Measurements from ENCODE around the gene CCDC88C. TPM values are rescaled to one million over a fixed set of nuclear protein-coding genes. Genes with fewer than 3 reads are reported as not detected.

The CCDC88C gene
- total and polyA plus RNA-seq, 12 donors, result 1.5 to 6.5 (median 3.4) TPM

GRCh38 chr14:91243074-91243471 is 174.5 kb downstream of the CCDC88C start:
- Histone ChIP-seq H3K27me3 (no peaks in the 10 kb centered on the region), H3K4me3 (no peak overlapping the region), H3K4me1 (replicated peaks in 1 of 2) (no peaks in the 10 kb centered on the region), H3K27ac (no peak overlapping the region), H3K9me3 (replicated peaks in 1 of 3) (no peaks in the 10 kb centered on the region), H3K36me3 (replicated peaks in 1 of 2) (no peaks in the 10 kb centered on the region)
- TF ChIP-seq POLR2A (IDR thresholded peaks at IDR 0.05) (no peak), CTCF (IDR thresholded peaks at IDR 0.05) (no peak)
- intact Hi-C loops (cut with DNase I), result no loop called here
- WGBS, 4 donors, result 82 to 85% (median 83%) methylated on average over 6 of the region's 6 CpGs
- DNase-seq, result no peak

- no peak overlapping the region for H3K27ac ChIP-seq
- no peak overlapping the region for H3K4me3 ChIP-seq
- H3K27me3 ChIP-seq, result no peaks in the 10 kb centered on the region
- 75 to 88% (median 83%) methylated on average over 4 of the region's 4 CpGs for WGBS, 4 donors
- no peaks in the 10 kb centered on the region for H3K9me3 ChIP-seq (replicated peaks in 1 of 3)
- H3K36me3 ChIP-seq (replicated peaks in 1 of 2), result no peaks in the 10 kb centered on the region
- intact Hi-C loops (cut with DNase I), result no loop called here
- no peaks in the 10 kb centered on the region for H3K4me1 ChIP-seq (replicated peaks in 1 of 2)
- no peak for DNase-seq
- TF ChIP-seq CTCF (IDR thresholded peaks at IDR 0.05) (no peak), POLR2A (IDR thresholded peaks at IDR 0.05) (no peak)
Measured at GRCh38 chr14:91242635-91243034, 175.0 kb downstream of the CCDC88C start.

GRCh38 chr14:91241863-91242262 is 175.8 kb downstream of the CCDC88C start:
- Histone ChIP-seq H3K36me3 (replicated peaks in 1 of 2) (no peaks in the 10 kb centered on the region), H3K27me3 (no peaks in the 10 kb centered on the region), H3K4me1 (replicated peaks in 1 of 2) (no peaks in the 10 kb centered on the region), H3K9me3 (replicated peaks in 1 of 3) (no peaks in the 10 kb centered on the region), H3K4me3 (no peak overlapping the region), H3K27ac (no peak overlapping the region)
- TF ChIP-seq CTCF (IDR thresholded peaks at IDR 0.05), result no peak
- TF ChIP-seq POLR2A (IDR thresholded peaks at IDR 0.05), result no peak
- DNase-seq, result no peak
- intact Hi-C loops (cut with DNase I), result no loop called here
- WGBS, 4 donors, result 58 to 72% (median 64%) methylated on average over 7 of the region's 7 CpGs

DNA sequence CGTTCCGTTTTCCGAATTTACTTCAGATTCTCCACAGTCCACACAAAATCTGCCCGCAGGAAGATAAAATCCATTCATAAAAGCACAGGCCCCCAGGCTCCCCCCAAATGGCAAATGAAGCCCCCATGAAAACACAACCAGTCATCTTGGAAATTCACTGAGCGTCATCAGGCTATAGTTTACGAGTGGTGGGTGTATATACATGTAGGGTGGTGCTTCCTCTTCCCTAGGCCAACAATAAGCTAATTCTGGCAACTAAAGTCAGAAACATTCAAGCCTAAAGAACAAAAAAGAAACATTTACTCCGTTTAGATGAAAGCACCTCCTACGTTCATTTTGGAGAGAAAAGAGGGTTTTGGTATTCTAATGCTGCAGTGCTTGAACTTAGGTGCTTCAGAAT is 179.0 kb downstream of the CCDC88C start:
- DNase-seq, result no peak
- no peaks in the 10 kb centered on the region for H3K9me3 ChIP-seq (replicated peaks in 1 of 3)
- H3K4me1 ChIP-seq (replicated peaks in 1 of 2), result no peaks in the 10 kb centered on the region
- no peak overlapping the region for H3K4me3 ChIP-seq
- intact Hi-C loops (cut with DNase I), result no loop called here
- TF ChIP-seq CTCF (IDR thresholded peaks at IDR 0.05) (no peak), POLR2A (IDR thresholded peaks at IDR 0.05) (no peak)
- no peaks in the 10 kb centered on the region for H3K27me3 ChIP-seq
- no peaks in the 10 kb centered on the region for H3K36me3 ChIP-seq (replicated peaks in 1 of 2)
- 73 to 84% (median 77%) methylated on average over 8 of the region's 8 CpGs for WGBS, 4 donors
- H3K27ac ChIP-seq, result no peak overlapping the region
